Esophagus squamous epithelium (tissue), 5 donors: ENCODE data around the gene CTXN1. TPM values are rescaled to one million over a fixed set of nuclear protein-coding genes. Genes with fewer than 3 reads are reported as not detected.
A peak's percentile ranks its signal among the peaks of the same experiment; 100 is the strongest.

Experiments
- DNase-seq: peaks from one replicate; lab custom pipeline; 2025; lab: John Stamatoyannopoulos, UW
- H3K27ac ChIP-seq, 4 donors: fragments of 200-600 bp; sonication (generic); one replicate each; pipeline ENCODE4 v1.5.1; 2016 to 2019; ENCODE audit warnings: mild to moderate bottlenecking in 1 of 4
- H3K27me3 ChIP-seq, 4 donors: fragments of 200-600 bp; sonication (generic); 1 replicate in 3 of 4; 2 replicates in 1 of 4; pipeline versions ENCODE4 v1.5.1 to v1.6.0; 2017 to 2021; ENCODE audit warnings: antibody characterized with exemption in 1 of 4
- H3K36me3 ChIP-seq, 3 donors: fragments of 200-600 bp; sonication (generic); one replicate each; pipeline ENCODE4 v1.5.1; 2016 to 2019
- H3K4me1 ChIP-seq, 3 donors: fragments of 200-600 bp; sonication (generic); one replicate each; pipeline ENCODE4 v1.5.1; 2017 to 2019
- H3K4me3 ChIP-seq, 4 donors: fragments of 200-600 bp; sonication (generic); 1 replicate in 3 of 4; 2 replicates in 1 of 4; pipeline ENCODE4 v1.5.1; 2016 to 2019; ENCODE audit warnings: mild to moderate bottlenecking in 2 of 4, moderate library complexity in 1 of 4
- H3K9me3 ChIP-seq, 3 donors: fragments of 200-600 bp; sonication (generic); one replicate each; pipeline ENCODE4 v1.5.1; 2016 to 2019
- CTCF ChIP-seq, 6 experiments: fragments of 450-650 bp in 4 of 6; fragments of 200-600 bp in 2 of 6; sonication (generic) in 2 of 6; IDR thresholded peaks; one replicate each; pipeline ENCODE4 v1.5.1; 2016 to 2019; ENCODE audit warnings: antibody characterized with exemption in 6 of 6, mild to moderate bottlenecking in 4 of 6, moderate library complexity in 4 of 6
- POLR2A ChIP-seq, 4 donors: fragments of 450-650 bp; IDR thresholded peaks; one replicate each; pipeline ENCODE4 v1.6.1; 2017; ENCODE audit warnings: antibody characterized with exemption in 4 of 4, mild to moderate bottlenecking in 4 of 4, moderate library complexity in 3 of 4
- WGBS, 2 donors: methylation state at CpG; one replicate each; pipeline ENCODE4 v1.1.5; 2018; 5-methylcytosine and 5-hydroxymethylcytosine counted together
- intact Hi-C: fragments of 100-400 bp; cut with DNase I; formaldehyde crosslinking; loops from one replicate; pipeline ENCODE4 v1.15.0; 2022
- total RNA-seq, 4 donors: library from RNA; depleted of rRNA; stranded (reverse); fragments of >200 nt; gene quantifications; one replicate each; pipeline ENCODE4 v1.1.0, GENCODE V29; 2016
- donor health status: DM: yes; HTN: yes; CAD: no.

CTXN1 gene
- total RNA-seq, 4 donors from 2014 or later: 0.35 to 2.7 (median 0.75) TPM; not detected in 1

GRCh38 chr19:7965921-7966665, 40.2 kb upstream of the CTXN1 start:
- intact Hi-C loops: no loop called here
- 80 to 88% methylated on average over 7 to 8 of the region's 12 CpGs for WGBS, 2 donors
- peak overlapping the region in 1 of 4 donors; percentile 34 for H3K27ac ChIP-seq

DNA sequence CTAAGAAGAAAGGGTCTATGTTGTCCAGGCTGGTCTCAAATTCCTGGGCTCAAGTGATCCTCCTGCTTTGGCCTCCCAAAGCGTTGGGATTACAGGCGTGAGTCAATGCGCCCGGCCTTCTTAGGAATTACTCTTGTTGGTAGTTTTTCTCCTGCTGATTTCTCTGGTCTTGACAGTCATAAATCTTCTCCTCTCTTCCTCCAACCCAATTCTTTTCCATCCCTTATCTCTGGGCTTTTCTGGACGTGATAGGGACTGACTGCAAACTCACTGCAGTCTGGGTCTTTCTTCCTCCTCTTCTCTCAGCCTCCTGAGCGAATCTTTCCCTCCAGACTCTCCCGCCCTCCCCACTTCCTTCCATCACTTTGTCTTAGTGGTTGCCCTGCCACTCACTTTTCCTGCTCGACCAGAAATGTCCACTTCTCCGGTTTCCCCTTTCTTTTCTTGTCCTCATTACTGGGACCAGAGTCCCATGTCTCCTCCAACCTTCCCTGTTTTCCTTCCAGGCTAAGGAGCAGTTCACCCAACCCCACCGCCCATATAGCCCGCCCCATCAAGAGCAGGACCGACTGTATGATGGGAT, 39.4 kb upstream of the CTXN1 start:
- H3K4me1 ChIP-seq: no peaks in the 10 kb centered on the region
- peaks cover 20 to 100% (median 22%) of the 10 kb centered on the region in 3 donors for H3K36me3 ChIP-seq
- peak overlapping the region in 1 of 4 donors; percentile 34 for H3K27ac ChIP-seq
- no peaks in the 10 kb centered on the region for H3K9me3 ChIP-seq
- TF ChIP-seq CTCF (IDR thresholded peaks at IDR 0.05): no peak
- TF ChIP-seq POLR2A (IDR thresholded peaks at IDR 0.05): no peak
- intact Hi-C loops: no loop called here
- WGBS, 2 donors: 74 to 85% methylated on average over 11 to 12 of the region's 12 CpGs
- DNase-seq: no peak
- H3K4me3 ChIP-seq: no peak overlapping the region
- H3K27me3 ChIP-seq: no peaks in the 10 kb centered on the region

More at GRCh38 chr19:7965921-7966665, 40.2 kb upstream of the CTXN1 start:
- Histone ChIP-seq H3K4me1 (no peaks in the 10 kb centered on the region), H3K36me3 (peaks cover 20 to 100% (median 22%) of the 10 kb centered on the region in 3 donors), H3K9me3 (no peaks in the 10 kb centered on the region), H3K4me3 (no peak overlapping the region), H3K27me3 (no peaks in the 10 kb centered on the region)
- TF ChIP-seq POLR2A (IDR thresholded peaks at IDR 0.05): no peak
- TF ChIP-seq CTCF (IDR thresholded peaks at IDR 0.05): no peak
- DNase-seq: no peak

DNA sequence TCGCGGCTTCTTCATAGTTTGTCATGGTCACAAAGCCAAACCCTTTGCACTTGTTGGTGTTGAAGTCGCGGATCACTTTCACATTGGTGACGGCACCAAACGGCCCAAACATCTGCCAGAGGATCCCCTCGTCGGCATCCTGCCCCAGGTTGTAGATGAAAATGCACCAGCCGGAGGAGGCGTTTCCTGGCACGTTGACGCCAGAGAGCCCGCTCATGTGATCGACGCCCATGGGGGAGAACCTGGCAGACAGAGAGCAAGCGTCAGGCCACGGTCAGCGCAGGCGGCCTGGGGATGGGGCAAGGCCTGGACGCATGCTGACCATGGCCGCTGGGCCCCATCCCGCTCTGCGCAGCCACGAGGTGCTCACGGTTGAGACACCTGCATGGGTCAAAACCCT, 37.6 kb upstream of the CTXN1 start:
- intact Hi-C loops: no loop called here
- Histone ChIP-seq H3K4me1 (no peaks in the 10 kb centered on the region), H3K27me3 (no peaks in the 10 kb centered on the region), H3K4me3 (no peak overlapping the region), H3K36me3 (peaks cover 16 to 97% (median 20%) of the 10 kb centered on the region in 3 donors), H3K9me3 (no peaks in the 10 kb centered on the region), H3K27ac (no peak overlapping the region)
- DNase-seq: no peak
- 94 to 99% methylated on average over 4 to 14 of the region's 25 CpGs for WGBS, 2 donors
- TF ChIP-seq POLR2A (IDR thresholded peaks at IDR 0.05) (no peak), CTCF (IDR thresholded peaks at IDR 0.05) (no peak)

GRCh38 chr19:7962644-7963268, 36.8 kb upstream of the CTXN1 start:
- Histone ChIP-seq H3K9me3 (no peaks in the 10 kb centered on the region), H3K27ac (no peak overlapping the region), H3K27me3 (no peaks in the 10 kb centered on the region), H3K4me1 (no peaks in the 10 kb centered on the region), H3K4me3 (no peak overlapping the region), H3K36me3 (peaks cover 16 to 97% (median 20%) of the 10 kb centered on the region in 3 donors)
- no peak for DNase-seq
- 81 to 85% methylated on average over 12 to 13 of the region's 22 CpGs for WGBS, 2 donors
- intact Hi-C loops: no loop called here
- TF ChIP-seq CTCF (IDR thresholded peaks at IDR 0.05) (no peak), POLR2A (IDR thresholded peaks at IDR 0.05) (no peak)
